HEK293 (cell line): ENCODE results near the gene PCBD1.

Experiments used
- CTCF ChIA-PET: fragments of 350-600 bp; formaldehyde crosslinking; extraction: SDS; loops from one replicate; lab custom pipeline; 2021; ENCODE audit warnings: antibody characterized with exemption; lab: Yijun Ruan, JAX
- POLR2A ChIA-PET: fragments of 300-600 bp; formaldehyde crosslinking; extraction: SDS; loops from one replicate; lab custom pipeline; 2020; ENCODE audit warnings: antibody characterized with exemption, inconsistent platforms; lab: Yijun Ruan, JAX
- H3K27ac ChIP-seq: fragments of 200-500 bp; sonication (Bioruptor generic); 2 replicates; pipeline ENCODE4 v1.5.1; 2014; ENCODE audit warnings: low read depth, low read length, control low read depth, inconsistent platforms; ENCODE audit errors: extremely low read depth
- H3K36me3 ChIP-seq, 2 experiments: fragments of 200-500 bp in 1 of 2; sonication (Bioruptor generic) in 1 of 2; 1 replicate in 1 of 2; 2 replicates in 1 of 2; pipeline ENCODE4 v1.5.1; 2014 to 2017; ENCODE audit warnings: inconsistent platforms in 2 of 2, low read length in 2 of 2; ENCODE audit not compliant: control insufficient read depth in 2 of 2, insufficient read depth in 1 of 2
- H3K4me1 ChIP-seq: fragments of 200-500 bp; sonication (Bioruptor generic); 2 replicates; pipeline ENCODE4 v1.5.1; 2014; ENCODE audit warnings: mild to moderate bottlenecking, low read length, inconsistent platforms; ENCODE audit not compliant: control insufficient read depth, insufficient read depth
- H3K4me3 ChIP-seq: 2 replicates; pipeline ENCODE4 v1.5.1; 2011; ENCODE audit warnings: low read depth, mild to moderate bottlenecking, control low read depth, low read length, moderate library complexity
- H3K9me3 ChIP-seq: fragments of 200-500 bp; sonication (Bioruptor generic); 2 replicates; pipeline ENCODE4 v1.5.1; 2014; ENCODE audit warnings: low read depth, low read length, inconsistent platforms; ENCODE audit not compliant: control insufficient read depth, insufficient read depth
- GLIS1 ChIP-seq: fragments of 450-650 bp; formaldehyde crosslinking; IDR thresholded peaks from 2 replicates; pipeline ENCODE4 v1.5.1; 2016; ENCODE audit warnings: missing biosample characterization, missing genetic modification characterization
- PRDM2 ChIP-seq: fragments of 450-650 bp; formaldehyde crosslinking; IDR thresholded peaks from 2 replicates; pipeline ENCODE4 v1.5.1; 2016; ENCODE audit warnings: missing biosample characterization, missing genetic modification characterization, borderline replicate concordance
- ZBTB17 ChIP-seq: fragments of 450-650 bp; formaldehyde crosslinking; IDR thresholded peaks from 2 replicates; pipeline ENCODE4 v1.5.1; 2016; ENCODE audit warnings: missing biosample characterization, missing genetic modification characterization
- ZBTB48 ChIP-seq: fragments of 450-650 bp; formaldehyde crosslinking; IDR thresholded peaks from 2 replicates; pipeline ENCODE4 v1.5.1; 2016; ENCODE audit warnings: missing biosample characterization, missing genetic modification characterization
- ZNF174 ChIP-seq: fragments of 450-650 bp; formaldehyde crosslinking; IDR thresholded peaks from 2 replicates; pipeline ENCODE4 v1.5.0; 2017; ENCODE audit warnings: missing biosample characterization, mild to moderate bottlenecking, missing genetic modification characterization
- ZNF175 ChIP-seq: fragments of 450-650 bp; formaldehyde crosslinking; IDR thresholded peaks from 2 replicates; pipeline ENCODE4 v1.5.1; 2016; ENCODE audit warnings: missing biosample characterization, missing genetic modification characterization
- ZNF2 ChIP-seq: fragments of 450-650 bp; formaldehyde crosslinking; IDR thresholded peaks from 2 replicates; pipeline ENCODE4 v1.5.1; 2016; ENCODE audit warnings: missing biosample characterization, missing genetic modification characterization
- ZNF248 ChIP-seq: fragments of 450-650 bp; formaldehyde crosslinking; IDR thresholded peaks from 2 replicates; pipeline ENCODE4 v1.5.1; 2017; ENCODE audit warnings: missing biosample characterization, missing genetic modification characterization
- ZNF274 ChIP-seq, 2 experiments: fragments of 200-500 bp in 1 of 2; fragments of 450-650 bp in 1 of 2; sonication (Bioruptor generic) in 1 of 2; formaldehyde crosslinking in 1 of 2; IDR thresholded peaks; 2 replicates each; pipeline versions ENCODE4 v1.5.1 to v1.6.1; 2014 to 2016; ENCODE audit warnings: borderline replicate concordance in 1 of 2, inconsistent platforms in 1 of 2, low read length in 1 of 2, missing biosample characterization in 1 of 2, missing genetic modification characterization in 1 of 2
- ZNF366 ChIP-seq: fragments of 450-650 bp; formaldehyde crosslinking; conservative IDR thresholded peaks from 2 replicates; pipeline ENCODE4 v1.5.1; 2016; ENCODE audit warnings: missing biosample characterization, missing genetic modification characterization
- ZNF404 ChIP-seq: fragments of 450-650 bp; formaldehyde crosslinking; IDR thresholded peaks from 2 replicates; pipeline ENCODE4 v1.5.1; 2017; ENCODE audit warnings: missing biosample characterization, missing genetic modification characterization
- ZNF518A ChIP-seq: fragments of 450-650 bp; formaldehyde crosslinking; conservative IDR thresholded peaks from 2 replicates; pipeline ENCODE4 v1.5.1; 2016; ENCODE audit warnings: low read depth, missing biosample characterization, missing genetic modification characterization
- ZNF596 ChIP-seq: fragments of 450-650 bp; IDR thresholded peaks from 2 replicates; pipeline ENCODE4 v1.5.0; 2018; ENCODE audit warnings: missing biosample characterization, mild to moderate bottlenecking, missing genetic modification characterization, moderate library complexity
- ZNF624 ChIP-seq: fragments of 450-650 bp; formaldehyde crosslinking; IDR thresholded peaks from 2 replicates; pipeline ENCODE4 v1.5.1; 2017; ENCODE audit warnings: missing biosample characterization, missing genetic modification characterization
- ZNF704 ChIP-seq: fragments of 450-650 bp; formaldehyde crosslinking; IDR thresholded peaks from 2 replicates; pipeline ENCODE4 v1.5.1; 2016; ENCODE audit warnings: missing biosample characterization, missing genetic modification characterization
- ZSCAN23 ChIP-seq: fragments of 450-650 bp; formaldehyde crosslinking; IDR thresholded peaks from 2 replicates; pipeline ENCODE4 v1.5.1; 2016; ENCODE audit warnings: missing biosample characterization, missing genetic modification characterization
- ZXDB ChIP-seq: fragments of 450-650 bp; formaldehyde crosslinking; IDR thresholded peaks from 2 replicates; pipeline ENCODE4 v1.5.1; 2016; ENCODE audit warnings: missing biosample characterization, missing genetic modification characterization
- TF ChIP-seq, protein P1 (sequence below): fragments of 450-650 bp; formaldehyde crosslinking; IDR thresholded peaks from 2 replicates; pipeline ENCODE4 v1.5.0; 2017; ENCODE audit warnings: missing biosample characterization, missing genetic modification characterization, borderline replicate concordance

The PCBD1 gene

DNA sequence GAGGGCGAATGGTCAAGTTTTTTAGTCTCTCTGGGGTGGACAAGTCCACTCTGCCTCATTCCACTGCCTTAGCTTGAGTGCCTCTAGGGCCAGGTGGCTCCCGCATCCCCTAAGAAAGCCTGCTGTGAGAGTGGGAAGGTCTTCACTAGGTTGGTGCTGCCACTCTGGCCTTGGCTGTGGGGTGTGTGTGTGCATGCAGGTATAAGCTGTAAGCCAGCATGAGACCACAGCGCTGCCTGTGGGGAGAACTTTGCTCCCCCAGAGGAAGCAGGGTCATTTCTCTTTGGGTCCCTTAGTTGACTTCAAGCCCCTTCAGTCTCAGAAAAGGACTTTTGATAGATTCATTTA is 25.5 kb upstream of the PCBD1 start (continued):
- TF ChIP-seq ZNF518A (no peak), ZNF274 (IDR thresholded peaks at IDR 0.05; ENCODE audit: low read length) (no peak), ZNF274 (tag by site-specific recombination; IDR thresholded peaks at IDR 0.05; ENCODE audit: borderline replicate concordance) (no peak), ZNF174 (no peak), ZNF248 (tag by site-specific recombination) (no peak), ZNF404 (no peak), ZBTB48 (tag by site-specific recombination) (no peak)

GRCh38 chr10:70913191-70913892 is 25.0 kb upstream of the PCBD1 start:
- H3K27ac ChIP-seq, result no peak overlapping the region
- H3K9me3 ChIP-seq, result no peaks in the 10 kb centered on the region
- no peak overlapping the region for H3K4me3 ChIP-seq
- POLR2A ChIA-PET, result no interaction called here
- CTCF ChIA-PET, result interaction anchor here (0.6 to 0.7 kb wide), 2 partner anchors 21 to 252 kb away, joined by 3 read pairs; no protein-coding TSS in a partner anchor
- no peaks in the 10 kb centered on the region for H3K36me3 ChIP-seq
- no peak for TF ChIP-seq ZNF174
- TF ChIP-seq ZNF596 (tag by site-specific recombination), result peak; percentile 34; the same call in 1 of the 2 replicates
- no peak for TF ChIP-seq ZSCAN23 (tag by site-specific recombination)
- no peak for TF ChIP-seq ZNF2 (tag by site-specific recombination)
- peak; percentile 80 for TF ChIP-seq ZBTB17 (tag by site-specific recombination)
- 0 out of 2 replicates have a peak, but pooled peaks have one; percentile 23 for TF ChIP-seq ZNF366
- no peaks in the 10 kb centered on the region for H3K4me1 ChIP-seq

DNA sequence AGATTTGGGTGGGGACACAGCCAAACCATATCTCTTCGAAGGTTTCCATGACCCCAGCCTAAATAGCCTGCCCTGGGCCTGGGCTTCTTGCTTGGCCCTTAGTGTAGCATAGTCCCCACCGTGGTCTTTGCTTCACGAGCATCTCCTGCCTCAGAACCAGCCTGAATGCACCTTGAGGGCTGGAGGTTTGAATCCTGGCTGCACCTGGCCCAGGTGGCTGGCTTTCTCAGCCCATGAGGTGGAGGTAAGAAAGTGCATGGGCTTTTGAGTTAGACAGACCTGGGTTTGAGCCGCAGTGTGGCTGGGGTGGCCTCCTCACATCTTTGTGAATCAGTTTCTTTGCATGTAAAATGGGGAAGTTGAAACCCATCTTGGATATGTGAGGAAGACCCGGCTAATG is 24.2 kb upstream of the PCBD1 start:
- CTCF ChIA-PET, result interaction anchor here (0.6 to 0.8 kb wide), 3 partner anchors 12 to 251 kb away, joined by 3 to 4 read pairs (median 3); no protein-coding TSS in a partner anchor
- POLR2A ChIA-PET, result no interaction called here
- H3K27ac ChIP-seq, result no peak overlapping the region
- H3K36me3 ChIP-seq, result no peaks in the 10 kb centered on the region
- no peak overlapping the region for H3K4me3 ChIP-seq
- H3K9me3 ChIP-seq, result no peaks in the 10 kb centered on the region
- no peaks in the 10 kb centered on the region for H3K4me1 ChIP-seq
- TF ChIP-seq ZNF624 (tag by site-specific recombination) (no peak), ZNF175 (tag by site-specific recombination) (no peak), PRDM2 (no peak), ZNF704 (tag by site-specific recombination) (no peak), GLIS1 (tag by site-specific recombination) (no peak), ZXDB (tag by site-specific recombination) (no peak)
- TF ChIP-seq, protein P1, sequence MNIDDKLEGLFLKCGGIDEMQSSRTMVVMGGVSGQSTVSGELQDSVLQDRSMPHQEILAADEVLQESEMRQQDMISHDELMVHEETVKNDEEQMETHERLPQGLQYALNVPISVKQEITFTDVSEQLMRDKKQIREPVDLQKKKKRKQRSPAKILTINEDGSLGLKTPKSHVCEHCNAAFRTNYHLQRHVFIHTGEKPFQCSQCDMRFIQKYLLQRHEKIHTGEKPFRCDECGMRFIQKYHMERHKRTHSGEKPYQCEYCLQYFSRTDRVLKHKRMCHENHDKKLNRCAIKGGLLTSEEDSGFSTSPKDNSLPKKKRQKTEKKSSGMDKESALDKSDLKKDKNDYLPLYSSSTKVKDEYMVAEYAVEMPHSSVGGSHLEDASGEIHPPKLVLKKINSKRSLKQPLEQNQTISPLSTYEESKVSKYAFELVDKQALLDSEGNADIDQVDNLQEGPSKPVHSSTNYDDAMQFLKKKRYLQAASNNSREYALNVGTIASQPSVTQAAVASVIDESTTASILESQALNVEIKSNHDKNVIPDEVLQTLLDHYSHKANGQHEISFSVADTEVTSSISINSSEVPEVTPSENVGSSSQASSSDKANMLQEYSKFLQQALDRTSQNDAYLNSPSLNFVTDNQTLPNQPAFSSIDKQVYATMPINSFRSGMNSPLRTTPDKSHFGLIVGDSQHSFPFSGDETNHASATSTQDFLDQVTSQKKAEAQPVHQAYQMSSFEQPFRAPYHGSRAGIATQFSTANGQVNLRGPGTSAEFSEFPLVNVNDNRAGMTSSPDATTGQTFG (tag by site-specific recombination), result no peak
